Suprapubic skin (tissue), 3 donors: Measurements from ENCODE around the gene FRAS1.

Experiments
- CTCF ChIP-seq, 2 donors: fragments of 200-600 bp in 1 of 2; fragments of 450-650 bp in 1 of 2; sonication (generic) in 1 of 2; IDR thresholded peaks; one replicate each; pipeline ENCODE4 v1.5.1; 2016 to 2019; ENCODE audit warnings: antibody characterized with exemption in 2 of 2, mild to moderate bottlenecking in 1 of 2, moderate library complexity in 1 of 2
- POLR2A ChIP-seq, 2 donors: fragments of 450-650 bp; IDR thresholded peaks; one replicate each; pipeline ENCODE4 v1.6.1; 2017; ENCODE audit warnings: antibody characterized with exemption in 2 of 2, mild to moderate bottlenecking in 2 of 2, moderate library complexity in 2 of 2

- TF ChIP-seq CTCF (IDR thresholded peaks at IDR 0.05) (no peak), POLR2A (IDR thresholded peaks at IDR 0.05) (no peak)
Observed at GRCh38 chr4:78418406-78418805, 361.3 kb downstream of the FRAS1 start.
